GM23248 (cell line): Measurements from ENCODE around the gene CRYBG1.

Experiments
- EZH2 ChIP-seq: fragments of 200-600 bp; sonication (generic); IDR thresholded peaks from 2 replicates; pipeline ENCODE4 v1.6.1; 2018; ENCODE audit warnings: antibody characterized with exemption, mild to moderate bottlenecking; ENCODE audit not compliant: insufficient read depth, poor library complexity, severe bottlenecking
- EZH2phosphoT487 ChIP-seq: fragments of 200-600 bp; sonication (generic); IDR thresholded peaks from 2 replicates; pipeline ENCODE4 v1.6.1; 2018; ENCODE audit warnings: antibody characterized with exemption, moderate library complexity, mild to moderate bottlenecking, low read depth; ENCODE audit not compliant: insufficient read depth

DNA sequence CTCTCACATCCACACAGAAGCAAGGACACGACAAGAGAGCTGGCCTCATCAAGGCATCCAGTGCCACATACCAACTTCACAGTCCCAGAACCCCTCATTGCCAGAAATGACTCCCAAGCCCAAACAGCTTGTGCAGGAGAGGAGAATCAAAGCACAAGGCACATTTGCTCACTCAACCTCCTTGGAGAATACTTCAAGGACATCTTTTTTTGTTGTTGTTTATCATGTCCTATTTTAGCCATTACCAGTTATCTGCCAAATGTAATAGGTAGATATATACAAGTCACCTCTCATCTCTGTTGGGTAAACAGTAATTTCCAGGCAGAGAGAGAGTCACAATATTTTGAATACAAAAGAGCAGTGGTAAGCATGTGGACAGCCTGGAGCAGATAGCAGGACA is 221.0 kb downstream of the CRYBG1 start:
- TF ChIP-seq EZH2: no peak
- no peak for TF ChIP-seq EZH2phosphoT487
